Measurements from ENCODE around the gene SYNPO2.

DNA sequence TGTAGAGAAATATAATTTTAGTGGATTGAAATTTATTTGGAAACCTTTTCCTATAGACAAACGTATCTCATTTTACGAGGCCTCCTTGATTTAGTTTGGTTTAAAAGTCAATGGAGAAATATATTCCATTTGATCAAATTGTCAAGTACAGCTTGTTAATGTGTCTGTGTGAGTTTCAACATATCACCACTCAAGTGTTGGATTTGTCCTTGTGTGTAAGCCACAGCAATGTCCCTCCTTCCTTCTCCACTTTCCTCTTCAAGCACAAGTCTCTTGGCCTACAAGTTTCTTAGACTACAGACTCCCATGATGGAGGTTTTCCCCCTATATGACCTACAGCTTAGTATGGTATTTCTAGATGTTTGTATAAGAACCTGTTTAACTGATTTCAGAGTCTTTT, 104.7 kb downstream of the SYNPO2 start:
- no peak for TF ChIP-seq CTCF (IDR thresholded peaks at IDR 0.05; ENCODE audit: borderline replicate concordance, extremely low read depth, low read length, poor library complexity, severe bottlenecking)
- TF ChIP-seq EZH2 (IDR thresholded peaks at IDR 0.05; ENCODE audit: borderline replicate concordance, low read depth, low read length, severe bottlenecking) = no peak

Data from DND-41 (cell line).